BJ (cell line): ENCODE measurements around the gene SPINT2. TPM values are rescaled to one million over a fixed set of nuclear protein-coding genes. Genes with fewer than 3 reads are reported as not detected.

Experiments used
- CTCF ChIA-PET: fragments of 350-600 bp; formaldehyde crosslinking; extraction: SDS; loops from one replicate; lab custom pipeline; 2021; ENCODE audit warnings: antibody characterized with exemption, inconsistent platforms; lab: Yijun Ruan, JAX
- POLR2A ChIA-PET: fragments of 300-600 bp; sonication (Branson Sonifier 250); formaldehyde crosslinking; extraction: SDS; loops from one replicate; lab custom pipeline; 2021; ENCODE audit warnings: antibody characterized with exemption; lab: Charles Lee
- DNase-seq: peaks from one replicate; pipeline ENCODE4 v3.0.0-alpha.2; 2011; ENCODE audit warnings: low read depth
- H3K27me3 ChIP-seq: 2 replicates; pipeline ENCODE4 v1.6.0; 2011; ENCODE audit warnings: low read length; ENCODE audit not compliant: control insufficient read depth, insufficient read depth
- H3K36me3 ChIP-seq: 2 replicates; pipeline ENCODE4 v1.5.1; 2011; ENCODE audit warnings: low read length; ENCODE audit not compliant: control insufficient read depth, insufficient read depth
- H3K4me3 ChIP-seq: 2 replicates; pipeline ENCODE4 v1.5.1; 2011; ENCODE audit warnings: low read depth, mild to moderate bottlenecking, control low read depth, low read length
- polyA plus RNA-seq: library from polyadenylated mRNA; depleted of rRNA; stranded (reverse); fragments of >200 nt; gene quantifications from 2 replicates; pipeline ENCODE4 v1.2.3, GENCODE V29; 2011
- TF ChIP-seq, protein P1 (sequence below): IDR thresholded peaks from 2 replicates; pipeline ENCODE4 v1.5.1; 2011; ENCODE audit warnings: low read depth, mild to moderate bottlenecking, control low read depth, inconsistent platforms, low read length, moderate library complexity; ENCODE audit not compliant: insufficient read depth

The SPINT2 gene
- polyA plus RNA-seq, 1 experiment = 45.5 TPM

DNA sequence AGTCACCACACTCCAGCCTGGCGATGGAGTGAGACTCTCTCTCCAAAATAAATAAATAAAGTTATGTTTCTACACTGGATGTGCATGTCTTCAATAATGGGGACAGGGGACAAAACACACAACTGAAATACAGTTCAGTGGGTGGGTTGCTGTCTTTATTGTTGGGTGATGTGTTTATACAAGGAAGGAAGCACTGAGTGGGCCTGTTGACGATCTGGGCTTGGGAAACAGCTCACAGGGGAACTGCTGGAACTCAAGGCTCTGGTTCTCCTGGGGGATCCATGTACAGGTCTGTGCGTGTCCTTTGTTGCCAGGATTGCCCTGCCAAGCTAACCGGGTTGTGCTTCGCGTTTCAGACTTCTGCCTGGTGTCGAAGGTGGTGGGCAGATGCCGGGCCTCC lies 18.9 kb downstream of the SPINT2 start:
- POLR2A ChIA-PET = no interaction called here
- no peaks in the 10 kb centered on the region for H3K27me3 ChIP-seq
- H3K4me3 ChIP-seq = no peak overlapping the region
- H3K36me3 ChIP-seq = no peaks in the 10 kb centered on the region
- TF ChIP-seq, protein P1, sequence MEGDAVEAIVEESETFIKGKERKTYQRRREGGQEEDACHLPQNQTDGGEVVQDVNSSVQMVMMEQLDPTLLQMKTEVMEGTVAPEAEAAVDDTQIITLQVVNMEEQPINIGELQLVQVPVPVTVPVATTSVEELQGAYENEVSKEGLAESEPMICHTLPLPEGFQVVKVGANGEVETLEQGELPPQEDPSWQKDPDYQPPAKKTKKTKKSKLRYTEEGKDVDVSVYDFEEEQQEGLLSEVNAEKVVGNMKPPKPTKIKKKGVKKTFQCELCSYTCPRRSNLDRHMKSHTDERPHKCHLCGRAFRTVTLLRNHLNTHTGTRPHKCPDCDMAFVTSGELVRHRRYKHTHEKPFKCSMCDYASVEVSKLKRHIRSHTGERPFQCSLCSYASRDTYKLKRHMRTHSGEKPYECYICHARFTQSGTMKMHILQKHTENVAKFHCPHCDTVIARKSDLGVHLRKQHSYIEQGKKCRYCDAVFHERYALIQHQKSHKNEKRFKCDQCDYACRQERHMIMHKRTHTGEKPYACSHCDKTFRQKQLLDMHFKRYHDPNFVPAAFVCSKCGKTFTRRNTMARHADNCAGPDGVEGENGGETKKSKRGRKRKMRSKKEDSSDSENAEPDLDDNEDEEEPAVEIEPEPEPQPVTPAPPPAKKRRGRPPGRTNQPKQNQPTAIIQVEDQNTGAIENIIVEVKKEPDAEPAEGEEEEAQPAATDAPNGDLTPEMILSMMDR = no peak
- CTCF ChIA-PET = interaction anchor here (1.0 kb wide), 1 partner anchor 11 kb away, joined by 3 read pairs; no protein-coding TSS in a partner anchor
- no peak for DNase-seq

DNA sequence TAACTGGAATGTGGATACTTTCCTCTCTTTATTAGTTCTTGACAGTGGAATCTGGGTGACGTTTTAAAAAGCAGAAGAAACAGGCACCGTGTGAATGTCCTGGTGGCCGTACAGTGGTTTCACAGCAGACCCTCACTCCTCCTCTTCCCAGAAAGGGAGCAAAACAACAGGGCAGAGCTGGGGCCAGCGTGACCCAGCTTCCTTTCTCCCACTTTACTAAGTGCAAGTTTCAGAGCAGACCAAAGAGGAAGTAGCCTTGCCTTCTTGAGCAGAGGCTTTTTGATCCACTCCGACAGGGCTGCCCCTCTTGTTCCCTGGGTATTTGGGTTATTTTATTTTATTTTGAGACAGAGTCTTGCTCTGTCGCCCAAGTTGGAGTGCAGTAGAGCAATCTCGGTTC lies 20.0 kb downstream of the SPINT2 start:
- no peak for DNase-seq
- H3K27me3 ChIP-seq = no peaks in the 10 kb centered on the region
- TF ChIP-seq, protein P1 = no peak
- ChIA-PET POLR2A (no interaction called here), CTCF (interaction anchor here (2.0 to 2.8 kb wide), 2 partner anchors 40 to 51 kb away, joined by 8 to 10 read pairs; partner anchors contain the start of gene CATSPERG)
- H3K4me3 ChIP-seq = no peak overlapping the region
- no peaks in the 10 kb centered on the region for H3K36me3 ChIP-seq

- Histone ChIP-seq H3K36me3 (no peaks in the 10 kb centered on the region), H3K4me3 (no peak overlapping the region), H3K27me3 (no peaks in the 10 kb centered on the region)
- ChIA-PET POLR2A (no interaction called here), CTCF (interaction anchor here (1.1 to 2.8 kb wide), 5 partner anchors 13 to 50 kb away, joined by 3 to 10 read pairs (median 4); partner anchors contain the start of genes CATSPERG and KCNK6)
- TF ChIP-seq, protein P1 = no peak
- DNase-seq = no peak
Observed at GRCh38 chr19:38285567-38285966, 21.2 kb downstream of the SPINT2 start.

- Histone ChIP-seq H3K4me3 (no peak overlapping the region), H3K27me3 (no peaks in the 10 kb centered on the region), H3K36me3 (no peaks in the 10 kb centered on the region)
- no peak for DNase-seq
- CTCF ChIA-PET = no interaction called here
- TF ChIP-seq, protein P1 = no peak
- POLR2A ChIA-PET = no interaction called here
Observed at GRCh38 chr19:38287604-38288003, 23.2 kb downstream of the SPINT2 start.

GRCh38 chr19:38288123-38288855 lies 23.9 kb downstream of the SPINT2 start:
- no peak overlapping the region for H3K4me3 ChIP-seq
- H3K27me3 ChIP-seq = no peaks in the 10 kb centered on the region
- ChIA-PET CTCF (interaction anchor here (0.8 kb wide), 1 partner anchor 44 kb away, joined by 4 read pairs; no protein-coding TSS in a partner anchor), POLR2A (no interaction called here)
- no peaks in the 10 kb centered on the region for H3K36me3 ChIP-seq
- no peak for DNase-seq
- TF ChIP-seq, protein P1 = no peak
